Measurements from ENCODE around the gene SLC16A14. TPM values are rescaled to one million over a fixed set of nuclear protein-coding genes. Genes with fewer than 3 reads are reported as not detected.

The SLC16A14 gene
- total and polyA plus RNA-seq, 2 donors (not counting 3 experiments of a cell fraction or from before 2014, with no cell fraction given), result 0.22 to 0.30 TPM

GRCh38 chr2:230077851-230078547, 9.3 kb upstream of the SLC16A14 start:
- peak; percentile 62 for FAIRE-seq

More at GRCh38 chr2:230077851-230078547, 9.3 kb upstream of the SLC16A14 start:
- ChIA-PET CTCF (interaction anchor here (1.2 to 2.1 kb wide), 4 partner anchors 10 to 82 kb away, joined by 3 to 23 read pairs (median 8); partner anchors contain the start of gene SLC16A14), POLR2A (no interaction called here)
- H4K20me1 ChIP-seq (replicated peaks; ENCODE audit: control insufficient read depth, extremely low read depth, insufficient read depth, low read length), result no peaks in the 10 kb centered on the region
- no peak overlapping the region for H3K27ac ChIP-seq (ENCODE audit: insufficient read depth, low read depth, low read length)
- DNase-seq (ENCODE audit: low read depth, low spot score), result peak; percentile 74
- no TSS peak for BruUV-seq (replicated peaks)
- no peaks in the 10 kb centered on the region for H3K9me3 ChIP-seq (replicated peaks; ENCODE audit: control insufficient read depth, insufficient read depth, low read length)
- peaks cover 5% of the 10 kb centered on the region for H3K4me1 ChIP-seq (ENCODE audit: control insufficient read depth, extremely low read depth, insufficient read depth, low read length)
- H3K27me3 ChIP-seq (ENCODE audit: control insufficient read depth in 2 of 2, insufficient read depth in 2 of 2, low read length in 2 of 2), result peaks cover 0 to 8% of the 10 kb centered on the region in 2 experiments
- H3K4me3 ChIP-seq (replicated peaks in 1 of 3; ENCODE audit: insufficient read depth in 1 of 3, low read depth in 1 of 3, low read length in 3 of 3), result no peak overlapping the region
- no peak overlapping the region for H3K4me2 ChIP-seq (ENCODE audit: insufficient read depth, low read length)
- no peaks in the 10 kb centered on the region for H3K79me2 ChIP-seq (ENCODE audit: control insufficient read depth, insufficient read depth, low read length)
- intact Hi-C loops (cut with micrococcal nuclease), result no loop called here
- dilution Hi-C loops (cut with MboI; ENCODE audit: extremely low pct_ligation_motif_present, low sequenced_read_pairs), result no loop called here
- H3K9me1 ChIP-seq (replicated peaks; ENCODE audit: control insufficient read depth, extremely low read depth, insufficient read depth, low read length), result no peaks in the 10 kb centered on the region
- no peak overlapping the region for H2AFZ ChIP-seq (ENCODE audit: low read depth, low read length)
- TF ChIP-seq JUN (IDR thresholded peaks at IDR 0.05; ENCODE audit: borderline replicate concordance, insufficient read depth, insufficient read length, low read depth) (no peak), GATA2 (IDR thresholded peaks at IDR 0.05; ENCODE audit: insufficient read depth, insufficient read length, low read depth, low read length) (no peak), POLR2A (IDR thresholded peaks at IDR 0.05; ENCODE audit: low read depth, low read length) (no peak), MAX (IDR thresholded peaks at IDR 0.05; ENCODE audit: insufficient read depth, insufficient read length) (no peak), FOS (IDR thresholded peaks at IDR 0.05; ENCODE audit: borderline replicate concordance, insufficient read depth, low read length) (no peak), CTCF (IDR thresholded peaks at IDR 0.05; ENCODE audit: extremely low read depth in 1 of 2, insufficient read depth in 1 of 2, low read depth in 1 of 2, low read length in 2 of 2) (no peak), MYC (IDR thresholded peaks at IDR 0.05; ENCODE audit: low read depth, low read length) (no peak), POLR2AphosphoS5 (IDR thresholded peaks at IDR 0.05; ENCODE audit: insufficient read depth, low read depth, low read length) (no peak)
- H3K36me3 ChIP-seq (ENCODE audit: control insufficient read depth in 2 of 2, extremely low read depth in 1 of 2, insufficient read depth in 2 of 2, low read length in 2 of 2), result no peaks in the 10 kb centered on the region
- no peak overlapping the region for H3K9ac ChIP-seq (replicated peaks; ENCODE audit: extremely low read depth, insufficient read depth, low read length)
